Measurements from ENCODE around the gene RAG2.
A peak's percentile ranks its signal among the peaks of the same experiment; 100 is the strongest.

Gene RAG2

DNA sequence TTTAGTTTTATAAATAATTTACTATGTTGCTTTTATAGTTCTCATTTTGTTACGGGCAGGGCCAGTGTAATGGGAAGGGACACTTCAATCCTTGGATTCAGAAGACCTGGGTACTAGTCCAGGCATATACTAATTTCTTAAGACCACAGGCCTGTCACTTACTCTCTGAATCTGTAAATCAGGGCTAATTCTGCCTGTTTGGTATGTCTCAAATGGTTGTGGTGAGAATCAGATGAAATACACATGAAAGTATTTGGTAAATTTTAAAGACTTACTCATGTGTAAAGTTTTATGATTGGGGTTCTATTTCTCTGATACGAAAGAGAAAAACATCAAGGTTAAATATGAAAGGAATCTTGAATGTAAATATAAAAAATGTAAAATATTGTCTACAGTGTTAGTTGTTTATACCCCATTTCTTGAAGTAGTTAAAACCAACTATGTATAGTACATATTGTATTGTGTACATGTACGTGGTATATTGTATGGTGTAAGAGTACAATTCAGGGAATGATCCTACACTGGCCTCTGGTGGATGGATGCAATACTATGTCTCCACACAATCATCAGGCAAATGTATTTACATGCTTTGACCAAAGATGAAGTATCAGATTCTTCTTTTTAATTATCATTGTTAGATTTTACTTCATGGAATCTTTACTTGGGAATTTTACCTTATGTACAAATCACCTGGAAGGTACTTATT is 24.5 kb upstream of the RAG2 start:
- Histone ChIP-seq H3K9ac (ENCODE audit: low read depth, low read length, poor library complexity, severe bottlenecking) (no peak overlapping the region), H3K27me3 (ENCODE audit: insufficient read depth, low read length, poor library complexity, severe bottlenecking) (no peaks in the 10 kb centered on the region), H3K9me3 (ENCODE audit: insufficient read depth, low read depth, low read length) (no peaks in the 10 kb centered on the region), H3K79me2 (ENCODE audit: insufficient read depth, low read length) (no peaks in the 10 kb centered on the region), H2AFZ (ENCODE audit: low read length) (no peak overlapping the region), H3K36me3 (ENCODE audit: insufficient read depth, low read length) (no peaks in the 10 kb centered on the region), H4K20me1 (ENCODE audit: insufficient read depth, low read length, poor library complexity, severe bottlenecking) (no peaks in the 10 kb centered on the region), H3F3A (ENCODE audit: low read depth) (peaks cover 10% of the 10 kb centered on the region; the same call in 1 of the 2 replicates), H3K4me3 (ENCODE audit: low read length, poor library complexity, severe bottlenecking) (no peak overlapping the region), H3K4me1 (ENCODE audit: insufficient read depth, low read length, poor library complexity, severe bottlenecking) (peaks cover 61% of the 10 kb centered on the region), H3K4me2 (ENCODE audit: low read depth, low read length, poor library complexity, severe bottlenecking) (no peak overlapping the region), H3K9me2 (replicated peaks; ENCODE audit: low read depth, low read length) (no peaks in the 10 kb centered on the region)
- TF ChIP-seq, protein P1, sequence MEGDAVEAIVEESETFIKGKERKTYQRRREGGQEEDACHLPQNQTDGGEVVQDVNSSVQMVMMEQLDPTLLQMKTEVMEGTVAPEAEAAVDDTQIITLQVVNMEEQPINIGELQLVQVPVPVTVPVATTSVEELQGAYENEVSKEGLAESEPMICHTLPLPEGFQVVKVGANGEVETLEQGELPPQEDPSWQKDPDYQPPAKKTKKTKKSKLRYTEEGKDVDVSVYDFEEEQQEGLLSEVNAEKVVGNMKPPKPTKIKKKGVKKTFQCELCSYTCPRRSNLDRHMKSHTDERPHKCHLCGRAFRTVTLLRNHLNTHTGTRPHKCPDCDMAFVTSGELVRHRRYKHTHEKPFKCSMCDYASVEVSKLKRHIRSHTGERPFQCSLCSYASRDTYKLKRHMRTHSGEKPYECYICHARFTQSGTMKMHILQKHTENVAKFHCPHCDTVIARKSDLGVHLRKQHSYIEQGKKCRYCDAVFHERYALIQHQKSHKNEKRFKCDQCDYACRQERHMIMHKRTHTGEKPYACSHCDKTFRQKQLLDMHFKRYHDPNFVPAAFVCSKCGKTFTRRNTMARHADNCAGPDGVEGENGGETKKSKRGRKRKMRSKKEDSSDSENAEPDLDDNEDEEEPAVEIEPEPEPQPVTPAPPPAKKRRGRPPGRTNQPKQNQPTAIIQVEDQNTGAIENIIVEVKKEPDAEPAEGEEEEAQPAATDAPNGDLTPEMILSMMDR (conservative IDR thresholded peaks at IDR 0.05; ENCODE audit: low read length): peak; percentile 97
- no peak for TF ChIP-seq EZH2phosphoT487 (IDR thresholded peaks at IDR 0.05; ENCODE audit: borderline replicate concordance)

DNA sequence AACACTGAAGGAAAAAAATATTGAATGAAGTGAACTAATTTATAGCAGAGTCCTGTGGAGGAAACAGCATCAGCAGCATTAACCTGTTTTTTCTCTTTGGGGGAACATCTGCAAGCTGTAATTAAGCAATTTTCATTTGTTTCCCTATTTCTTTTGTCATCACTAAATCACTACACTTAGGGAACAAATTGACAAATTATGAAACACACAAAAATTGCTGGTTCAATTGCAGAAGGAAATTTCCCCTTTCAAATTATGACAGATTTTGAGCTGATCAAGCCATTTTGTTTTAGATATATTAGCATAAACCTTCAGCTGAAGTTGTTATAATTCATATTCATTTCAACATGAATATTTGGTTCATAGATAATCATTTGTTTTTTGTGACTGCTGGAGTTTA is 22.2 kb upstream of the RAG2 start:
- no peaks in the 10 kb centered on the region for H4K20me1 ChIP-seq (ENCODE audit: insufficient read depth, low read length, poor library complexity, severe bottlenecking)
- H3K36me3 ChIP-seq (ENCODE audit: insufficient read depth, low read length): no peaks in the 10 kb centered on the region
- H3K4me1 ChIP-seq (ENCODE audit: insufficient read depth, low read length, poor library complexity, severe bottlenecking): peaks cover 49% of the 10 kb centered on the region
- peak overlapping the region; percentile 56 for H3K4me3 ChIP-seq (ENCODE audit: low read length, poor library complexity, severe bottlenecking)
- H3K9me2 ChIP-seq (replicated peaks; ENCODE audit: low read depth, low read length): no peaks in the 10 kb centered on the region
- peak overlapping the region; percentile 63 for H3K9ac ChIP-seq (ENCODE audit: low read depth, low read length, poor library complexity, severe bottlenecking)
- TF ChIP-seq, protein P1 (conservative IDR thresholded peaks at IDR 0.05; ENCODE audit: low read length): no peak
- TF ChIP-seq EZH2phosphoT487 (IDR thresholded peaks at IDR 0.05; ENCODE audit: borderline replicate concordance): no peak
- no peaks in the 10 kb centered on the region for H3K79me2 ChIP-seq (ENCODE audit: insufficient read depth, low read length)
- no peak overlapping the region for H2AFZ ChIP-seq (ENCODE audit: low read length)
- peaks cover 10% of the 10 kb centered on the region; the same call in 1 of the 2 replicates for H3F3A ChIP-seq (ENCODE audit: low read depth)
- peak overlapping the region; percentile 71 for H3K4me2 ChIP-seq (ENCODE audit: low read depth, low read length, poor library complexity, severe bottlenecking)
- H3K27me3 ChIP-seq (ENCODE audit: insufficient read depth, low read length, poor library complexity, severe bottlenecking): no peaks in the 10 kb centered on the region
- no peaks in the 10 kb centered on the region for H3K9me3 ChIP-seq (ENCODE audit: insufficient read depth, low read depth, low read length)

GRCh38 chr11:36619502-36619901 is 21.5 kb upstream of the RAG2 start:
- peak overlapping the region; percentile 57 for H2AFZ ChIP-seq (ENCODE audit: low read length)
- H3K9me2 ChIP-seq (replicated peaks; ENCODE audit: low read depth, low read length): no peaks in the 10 kb centered on the region
- no peaks in the 10 kb centered on the region for H3K79me2 ChIP-seq (ENCODE audit: insufficient read depth, low read length)
- H3K4me3 ChIP-seq (ENCODE audit: low read length, poor library complexity, severe bottlenecking): peak overlapping the region; percentile 56
- H3K9me3 ChIP-seq (ENCODE audit: insufficient read depth, low read depth, low read length): no peaks in the 10 kb centered on the region
- H3K36me3 ChIP-seq (ENCODE audit: insufficient read depth, low read length): no peaks in the 10 kb centered on the region
- peak overlapping the region; percentile 71 for H3K4me2 ChIP-seq (ENCODE audit: low read depth, low read length, poor library complexity, severe bottlenecking)
- peak overlapping the region; percentile 63 for H3K9ac ChIP-seq (ENCODE audit: low read depth, low read length, poor library complexity, severe bottlenecking)
- peaks cover 10% of the 10 kb centered on the region; the same call in 1 of the 2 replicates for H3F3A ChIP-seq (ENCODE audit: low read depth)
- no peaks in the 10 kb centered on the region for H4K20me1 ChIP-seq (ENCODE audit: insufficient read depth, low read length, poor library complexity, severe bottlenecking)
- no peaks in the 10 kb centered on the region for H3K27me3 ChIP-seq (ENCODE audit: insufficient read depth, low read length, poor library complexity, severe bottlenecking)
- peaks cover 49% of the 10 kb centered on the region for H3K4me1 ChIP-seq (ENCODE audit: insufficient read depth, low read length, poor library complexity, severe bottlenecking)
- TF ChIP-seq EZH2phosphoT487 (IDR thresholded peaks at IDR 0.05; ENCODE audit: borderline replicate concordance): no peak
- TF ChIP-seq, protein P1 (conservative IDR thresholded peaks at IDR 0.05; ENCODE audit: low read length): no peak
